NCI-H2196 treated with DMSO at 0.1 percent for 48 hours (cell line): ENCODE measurements around the gene GEMIN7.

Experiments used
- DNase-seq: peaks from one replicate; lab custom pipeline; 2025; ENCODE audit not compliant: unreplicated experiment; lab: John Stamatoyannopoulos, UW

The GEMIN7 gene

GRCh38 chr19:45079063-45079910 is at the start of gene GEMIN7:
TSS of gene GEMIN7 (plus strand) at chr19:45079260. CDS start at chr19:45090115, 10,855 bp downstream.
- peak; percentile 54 for DNase-seq

DNA sequence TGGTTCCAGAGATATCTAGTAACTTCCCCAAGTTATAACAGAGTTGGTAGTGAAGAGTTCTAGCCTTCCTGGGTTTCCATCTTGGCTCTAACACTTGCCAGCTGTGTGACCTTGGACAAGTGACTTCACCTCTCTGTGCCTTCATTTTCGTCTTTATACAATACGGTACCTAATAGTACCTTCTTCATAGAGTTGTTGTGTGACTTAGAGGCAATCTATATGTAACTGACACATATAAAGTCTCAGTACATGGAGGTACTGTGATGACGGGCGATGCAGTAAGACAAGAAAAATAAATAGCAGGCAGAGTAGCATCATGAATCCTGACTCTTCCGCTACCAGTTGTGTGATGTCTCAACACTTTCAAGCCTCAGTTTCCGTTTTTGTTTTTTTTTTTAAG is 48.2 kb upstream of the GEMIN7 start:
- DNase-seq: no peak

DNA sequence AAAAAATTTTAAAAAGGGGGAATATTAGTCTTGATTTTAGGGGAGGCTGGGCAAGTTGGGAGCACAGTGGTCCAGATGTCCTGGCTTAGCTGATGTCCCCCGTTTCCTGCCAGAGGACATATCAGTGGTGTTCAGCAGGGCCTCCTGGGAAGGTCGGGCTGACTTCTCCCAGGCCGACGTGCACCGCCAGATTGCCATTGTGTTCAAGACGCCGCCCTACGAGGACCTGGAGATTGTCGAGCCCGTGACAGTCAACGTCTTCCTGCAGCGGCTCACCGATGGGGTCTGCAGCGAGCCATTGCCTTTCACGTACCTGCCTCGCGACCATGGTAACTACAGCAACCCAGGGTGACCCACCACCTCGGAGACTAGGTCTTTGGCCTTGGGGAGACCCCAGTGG is 46.6 kb upstream of the GEMIN7 start:
- no peak for DNase-seq

DNA sequence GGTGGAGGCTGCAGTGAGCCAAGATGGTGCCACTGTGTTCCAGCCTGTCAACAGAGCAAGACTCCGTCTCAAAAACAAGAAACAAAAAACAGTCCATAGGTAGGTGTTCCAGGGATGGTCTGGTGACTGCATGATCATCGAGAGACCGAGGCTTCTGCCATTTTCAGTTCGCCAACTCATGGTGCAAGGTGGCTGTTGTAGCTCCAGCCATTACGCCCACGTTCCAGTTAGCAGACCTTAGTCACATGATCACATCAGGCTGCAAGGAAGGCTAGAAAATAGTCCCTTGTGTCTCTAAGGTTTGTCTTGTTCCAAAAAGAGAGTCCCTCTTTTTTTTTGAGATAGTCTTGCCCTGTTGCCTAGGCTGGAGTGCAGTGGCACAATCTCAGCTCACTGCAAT is 43.3 kb upstream of the GEMIN7 start:
- no peak for DNase-seq

DNA sequence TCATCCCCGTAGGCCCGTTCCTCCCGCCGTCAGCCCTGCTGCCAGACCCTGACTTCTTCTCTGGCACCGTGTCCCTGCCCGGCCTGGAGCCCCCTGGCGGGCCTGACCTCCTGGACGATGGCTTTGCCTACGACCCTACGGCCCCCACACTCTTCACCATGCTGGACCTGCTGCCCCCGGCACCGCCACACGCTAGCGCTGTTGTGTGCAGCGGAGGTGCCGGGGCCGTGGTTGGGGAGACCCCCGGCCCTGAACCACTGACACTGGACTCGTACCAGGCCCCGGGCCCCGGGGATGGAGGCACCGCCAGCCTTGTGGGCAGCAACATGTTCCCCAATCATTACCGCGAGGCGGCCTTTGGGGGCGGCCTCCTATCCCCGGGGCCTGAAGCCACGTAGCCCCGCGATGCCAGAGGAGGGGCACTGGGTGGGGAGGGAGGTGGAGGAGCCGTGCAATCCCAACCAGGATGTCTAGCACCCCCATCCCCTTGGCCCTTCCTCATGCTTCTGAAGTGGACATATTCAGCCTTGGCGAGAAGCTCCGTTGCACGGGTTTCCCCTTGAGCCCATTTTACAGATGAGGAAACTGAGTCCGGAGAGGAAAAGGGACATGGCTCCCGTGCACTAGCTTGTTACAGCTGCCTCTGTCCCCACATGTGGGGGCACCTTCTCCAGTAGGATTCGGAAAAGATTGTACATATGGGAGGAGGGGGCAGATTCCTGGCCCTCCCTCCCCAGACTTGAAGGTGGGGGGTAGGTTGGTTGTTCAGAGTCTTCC is 41.5 kb upstream of the GEMIN7 start:
- DNase-seq: no peak

DNA sequence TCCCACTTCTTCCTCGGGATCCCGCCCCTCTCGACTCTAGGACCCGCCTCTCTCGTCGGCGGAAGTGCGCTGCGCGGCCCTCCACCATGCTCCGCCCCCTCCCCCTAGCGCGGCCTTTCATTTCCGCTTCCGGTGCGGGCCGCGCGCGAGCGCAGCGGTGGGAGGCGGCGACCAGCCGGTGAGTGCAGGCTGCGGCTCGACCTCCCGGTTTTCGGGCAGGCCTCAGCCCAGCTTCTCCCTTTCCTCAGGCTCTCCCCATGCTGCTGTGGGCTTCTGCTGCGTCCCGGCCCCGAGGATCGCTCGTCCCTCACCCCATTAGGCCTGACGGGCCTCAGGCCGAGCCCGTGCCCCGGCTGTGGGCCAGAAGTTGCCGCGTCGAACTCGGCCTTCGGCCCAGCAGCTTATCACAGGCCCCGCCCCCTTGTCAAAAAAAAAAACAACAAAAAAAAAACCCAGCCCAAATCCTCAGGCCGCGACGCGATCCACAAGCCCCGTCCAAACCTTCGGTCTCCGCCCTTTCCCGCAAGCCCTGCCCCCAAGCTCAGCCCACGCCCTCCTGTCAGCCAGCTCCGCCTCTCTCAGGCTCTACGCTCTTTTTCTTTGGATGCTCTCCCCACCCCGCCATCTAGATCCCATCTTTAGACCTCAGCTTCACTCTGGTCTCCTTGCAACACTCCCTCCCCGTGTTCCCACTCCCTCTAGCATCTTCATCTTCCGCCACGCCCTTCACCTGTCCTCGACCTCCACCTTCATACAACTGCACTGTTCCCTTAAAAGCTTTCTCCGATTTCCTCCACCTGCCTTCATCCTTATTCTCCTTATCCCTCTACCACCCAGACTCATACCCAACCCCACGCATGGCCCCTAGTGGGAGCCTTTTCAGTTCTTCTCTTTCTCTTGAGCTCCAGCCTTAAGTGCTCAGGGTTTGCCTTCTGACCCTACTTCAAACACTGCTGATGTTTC is 39.8 kb upstream of the GEMIN7 start, which contains the start of gene CLASRP:
Gene CLASRP, plus strand, starts transcription at position 115 of the 963 bp plus-strand sequence. CDS start 1,168 bp downstream, outside the sequence.
- peak; percentile 85 for DNase-seq

DNA sequence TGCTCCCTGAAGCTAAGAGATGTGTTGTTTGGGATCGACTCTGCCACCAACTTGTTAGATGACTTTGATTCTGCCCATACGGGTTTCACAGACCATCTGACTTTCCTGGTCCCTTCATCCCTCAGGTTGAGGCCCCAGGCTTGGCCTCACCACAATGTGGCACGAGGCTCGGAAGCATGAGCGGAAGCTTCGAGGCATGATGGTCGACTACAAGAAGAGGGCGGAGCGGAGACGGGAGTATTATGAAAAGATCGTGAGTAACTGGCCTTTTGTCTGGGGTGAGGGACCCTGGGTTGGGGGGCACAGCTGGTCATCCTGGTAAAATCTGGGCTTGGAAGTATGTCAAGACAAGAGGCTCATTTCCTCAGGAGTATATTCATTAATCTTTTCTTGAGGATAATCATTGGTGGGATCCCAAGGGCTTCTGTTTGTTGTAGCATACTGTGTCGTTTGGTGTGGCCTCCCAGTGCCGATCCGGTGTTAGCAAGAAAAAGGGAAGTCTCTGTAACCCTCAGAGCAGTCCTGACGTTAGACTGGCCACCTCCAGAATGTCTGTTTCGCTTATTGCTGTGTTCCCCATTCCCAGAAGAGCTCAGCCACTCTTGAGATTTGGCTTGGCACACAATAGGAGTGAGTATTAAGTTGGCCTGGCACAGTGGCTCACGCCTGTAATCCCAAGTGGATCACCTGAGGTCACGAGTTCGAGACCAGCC is 38.8 kb upstream of the GEMIN7 start:
- no peak for DNase-seq

GRCh38 chr19:45041125-45041524 is 37.9 kb upstream of the GEMIN7 start:
- DNase-seq: no peak

- no peak for DNase-seq
Observed at GRCh38 chr19:45045671-45046353, 33.2 kb upstream of the GEMIN7 start.

GRCh38 chr19:45046355-45046754 is 32.7 kb upstream of the GEMIN7 start:
- no peak for DNase-seq

- DNase-seq: no peak
Observed at GRCh38 chr19:45047188-45047797, 31.8 kb upstream of the GEMIN7 start.

- DNase-seq: no peak
Observed at GRCh38 chr19:45049073-45049736, 29.9 kb upstream of the GEMIN7 start.

DNA sequence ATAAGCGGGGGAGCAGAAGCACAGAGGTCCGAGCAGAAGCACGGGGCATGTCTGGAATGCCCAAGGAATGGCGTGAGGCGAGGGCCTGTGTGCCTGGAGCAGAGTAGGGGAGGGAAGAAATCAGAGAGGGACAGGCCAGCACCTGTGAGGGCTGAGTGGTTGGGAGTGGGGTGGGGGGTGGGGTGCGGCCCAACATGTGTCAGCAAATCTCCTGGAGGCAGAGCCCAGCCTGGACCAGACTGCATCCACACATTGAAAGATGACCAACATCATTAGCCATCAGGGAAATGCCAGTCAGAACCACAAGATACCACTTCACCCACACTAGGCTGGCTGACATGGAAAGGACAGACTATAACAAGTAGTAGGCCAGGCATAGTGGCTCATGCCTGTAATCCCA is 29.0 kb upstream of the GEMIN7 start:
- no peak for DNase-seq

GRCh38 chr19:45051929-45052579 is 27.0 kb upstream of the GEMIN7 start:
- no peak for DNase-seq

DNA sequence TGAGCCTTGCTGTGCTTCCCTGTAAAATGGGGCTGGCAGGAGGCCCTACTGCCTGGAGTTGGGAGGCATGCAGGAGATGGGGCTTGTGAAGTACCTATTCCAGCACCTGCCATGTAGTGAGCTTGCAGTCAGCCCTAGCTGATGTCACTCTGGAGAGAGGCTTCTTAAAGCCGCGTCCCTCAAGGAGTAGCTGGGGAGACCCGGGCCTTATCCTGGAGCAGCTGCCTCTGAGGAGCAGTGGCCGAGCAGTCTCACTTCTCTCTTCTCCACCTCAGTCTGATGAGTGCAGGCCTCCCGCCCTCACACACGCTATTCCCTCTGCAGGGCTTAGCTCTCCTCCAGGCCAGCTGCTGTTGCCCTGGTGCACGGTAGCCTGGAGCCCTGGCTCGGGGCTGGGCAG is 22.2 kb upstream of the GEMIN7 start:
- DNase-seq: no peak

DNA sequence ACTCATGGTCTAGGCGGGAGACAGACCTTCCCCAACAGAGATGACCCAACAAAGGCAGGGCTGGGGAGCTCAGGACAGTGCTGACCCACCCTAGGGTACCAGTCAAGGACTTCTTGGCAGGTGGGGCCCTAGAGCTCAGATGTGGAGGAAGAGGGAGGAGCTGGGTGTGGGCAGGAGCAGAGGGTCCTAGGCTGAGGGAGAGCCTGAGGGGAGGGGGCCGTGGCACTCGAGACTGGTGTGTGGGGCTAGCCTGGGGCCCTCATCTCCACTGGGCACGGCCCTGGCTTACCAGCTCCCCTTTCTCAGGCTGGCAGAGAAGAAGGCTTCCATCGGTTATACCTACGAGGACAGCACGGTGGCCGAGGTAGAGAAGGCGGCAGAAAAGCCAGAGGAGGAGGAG is 21.6 kb upstream of the GEMIN7 start:
- DNase-seq: no peak

GRCh38 chr19:45058622-45059159 is 20.4 kb upstream of the GEMIN7 start:
- no peak for DNase-seq
